Measurements from ENCODE around the gene SCAMP1.

Gene SCAMP1

GRCh38 chr5:78341440-78341839, 19.0 kb upstream of the SCAMP1 start:
- TF ChIP-seq GATA3 (IDR thresholded peaks at IDR 0.05; ENCODE audit: low read depth, low read length): no peak
- no peak for TF ChIP-seq GATA2 (IDR thresholded peaks at IDR 0.05; ENCODE audit: low read depth, low read length)

DNA sequence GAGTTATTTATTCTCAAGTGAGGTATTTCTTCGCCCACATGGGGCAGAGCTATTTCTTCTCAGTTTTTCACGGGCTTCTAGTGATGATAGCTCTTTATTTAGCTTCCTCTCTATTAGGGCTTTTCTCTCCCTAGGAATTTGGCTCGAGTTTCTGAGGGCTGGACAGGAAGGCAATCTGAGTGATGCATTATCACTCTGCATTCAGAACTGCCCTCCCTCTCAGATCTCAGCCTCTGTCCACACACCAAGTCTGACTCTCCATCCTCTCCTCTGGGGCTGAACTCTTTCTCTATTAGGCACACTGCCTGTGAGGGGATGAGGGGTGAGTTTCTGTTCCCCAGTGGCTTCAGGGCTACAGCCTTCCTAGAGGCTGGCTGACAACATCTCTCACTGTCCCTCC, 14.9 kb upstream of the SCAMP1 start:
- TF ChIP-seq GATA2 (IDR thresholded peaks at IDR 0.05; ENCODE audit: low read depth, low read length) (no peak), GATA3 (IDR thresholded peaks at IDR 0.05; ENCODE audit: low read depth, low read length) (no peak)

DNA sequence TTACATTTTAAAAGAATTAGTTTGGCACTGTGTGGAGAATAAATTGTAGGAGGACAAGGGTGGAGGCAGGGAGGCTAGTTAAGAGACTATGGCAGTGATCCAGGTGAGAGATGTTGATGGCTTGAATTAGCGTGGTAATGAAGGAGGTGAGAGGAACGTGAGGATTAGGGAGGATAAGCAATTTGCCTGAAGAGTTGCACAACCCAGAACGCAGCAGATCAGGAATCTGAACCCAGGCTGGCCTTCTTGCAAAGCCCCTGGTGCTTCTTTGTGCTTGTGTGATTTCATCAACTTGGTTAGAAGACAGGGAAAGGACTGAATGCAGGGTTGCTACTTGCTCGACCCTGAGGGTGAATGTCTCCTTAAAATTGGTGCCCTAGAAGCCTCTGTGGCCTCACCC, 6.9 kb upstream of the SCAMP1 start:
- TF ChIP-seq GATA2 (IDR thresholded peaks at IDR 0.05; ENCODE audit: low read depth, low read length) (no peak), GATA3 (IDR thresholded peaks at IDR 0.05; ENCODE audit: low read depth, low read length) (no peak)

GRCh38 chr5:78354066-78354670, 6.2 kb upstream of the SCAMP1 start:
- TF ChIP-seq GATA3 (IDR thresholded peaks at IDR 0.05; ENCODE audit: low read depth, low read length) (no peak), GATA2 (IDR thresholded peaks at IDR 0.05; ENCODE audit: low read depth, low read length) (no peak)

- no peak for TF ChIP-seq GATA2 (IDR thresholded peaks at IDR 0.05; ENCODE audit: low read depth, low read length)
- no peak for TF ChIP-seq GATA3 (IDR thresholded peaks at IDR 0.05; ENCODE audit: low read depth, low read length)
Measured at GRCh38 chr5:78355561-78355960, 4.9 kb upstream of the SCAMP1 start.

DNA sequence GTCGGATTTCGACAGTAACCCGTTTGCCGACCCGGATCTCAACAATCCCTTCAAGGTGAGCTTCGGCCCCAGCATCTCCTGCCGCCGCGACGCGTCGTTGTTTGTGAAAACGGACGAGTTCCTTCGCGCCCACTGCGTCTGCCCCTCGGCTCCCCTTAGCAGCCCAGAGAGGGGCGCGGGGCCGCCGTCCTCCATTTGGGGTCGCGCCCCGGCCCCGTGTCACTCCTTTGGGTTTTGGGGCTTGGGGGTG, 182 bp downstream of the SCAMP1 start:
- TF ChIP-seq GATA2 (IDR thresholded peaks at IDR 0.05; ENCODE audit: low read depth, low read length): no peak
- no peak for TF ChIP-seq GATA3 (IDR thresholded peaks at IDR 0.05; ENCODE audit: low read depth, low read length)

GRCh38 chr5:78360924-78361630, 660 bp downstream of the SCAMP1 start:
- TF ChIP-seq GATA2 (IDR thresholded peaks at IDR 0.05; ENCODE audit: low read depth, low read length) (0 out of 2 replicates have a peak, but pooled peaks have one; percentile 8), GATA3 (IDR thresholded peaks at IDR 0.05; ENCODE audit: low read depth, low read length) (no peak)

GRCh38 chr5:78361631-78361993, 1.2 kb downstream of the SCAMP1 start:
- TF ChIP-seq GATA3 (IDR thresholded peaks at IDR 0.05; ENCODE audit: low read depth, low read length): no peak
- TF ChIP-seq GATA2 (IDR thresholded peaks at IDR 0.05; ENCODE audit: low read depth, low read length): no peak

- no peak for TF ChIP-seq GATA3 (IDR thresholded peaks at IDR 0.05; ENCODE audit: low read depth, low read length)
- TF ChIP-seq GATA2 (IDR thresholded peaks at IDR 0.05; ENCODE audit: low read depth, low read length): no peak
Measured at GRCh38 chr5:78362220-78362619, 1.8 kb downstream of the SCAMP1 start.

GRCh38 chr5:78364005-78364404, 3.6 kb downstream of the SCAMP1 start:
- no peak for TF ChIP-seq GATA2 (IDR thresholded peaks at IDR 0.05; ENCODE audit: low read depth, low read length)
- TF ChIP-seq GATA3 (IDR thresholded peaks at IDR 0.05; ENCODE audit: low read depth, low read length): no peak

- TF ChIP-seq GATA2 (IDR thresholded peaks at IDR 0.05; ENCODE audit: low read depth, low read length): no peak
- TF ChIP-seq GATA3 (IDR thresholded peaks at IDR 0.05; ENCODE audit: low read depth, low read length): no peak
Measured at GRCh38 chr5:78367318-78367991, 7.0 kb downstream of the SCAMP1 start.

DNA sequence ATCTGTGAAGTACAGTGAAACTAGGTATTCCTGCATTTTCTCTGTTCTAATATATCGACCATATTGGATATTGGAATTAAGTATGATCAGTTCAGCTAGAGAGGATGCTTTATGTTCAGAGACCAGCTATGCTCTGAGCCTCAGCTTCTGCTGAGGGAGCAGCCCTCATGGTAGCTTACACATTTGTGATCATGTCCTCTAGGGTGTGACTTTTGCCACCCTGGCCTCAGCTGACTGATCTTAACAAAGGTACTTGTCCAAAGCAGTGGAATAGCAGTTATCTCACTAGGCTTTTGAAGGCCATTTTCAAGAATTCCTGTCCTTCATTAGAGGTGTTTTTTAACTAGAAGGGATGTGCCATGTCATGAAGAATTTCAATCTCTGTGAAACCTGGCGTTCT, 9.3 kb downstream of the SCAMP1 start:
- TF ChIP-seq GATA3 (IDR thresholded peaks at IDR 0.05; ENCODE audit: low read depth, low read length) (no peak), GATA2 (IDR thresholded peaks at IDR 0.05; ENCODE audit: low read depth, low read length) (no peak)

DNA sequence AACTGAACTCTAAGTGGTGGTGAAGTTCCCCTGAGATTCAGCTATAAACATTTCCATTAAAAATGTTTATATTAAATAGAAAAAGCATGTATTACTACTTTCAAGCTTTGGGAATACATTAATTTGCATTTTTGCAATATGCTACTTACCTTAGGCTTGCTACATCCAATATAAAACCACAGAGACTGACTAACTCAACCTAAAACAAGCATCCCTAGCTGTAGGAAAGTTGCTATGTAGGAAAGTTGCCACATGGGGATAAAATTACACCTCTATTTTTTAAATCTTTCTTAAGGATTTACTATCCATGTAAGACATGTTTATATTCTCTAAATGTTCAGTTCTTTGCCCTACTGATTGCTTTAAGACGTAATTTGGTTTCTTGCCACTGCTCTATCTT, 12.8 kb downstream of the SCAMP1 start:
- TF ChIP-seq GATA3 (IDR thresholded peaks at IDR 0.05; ENCODE audit: low read depth, low read length) (no peak), GATA2 (IDR thresholded peaks at IDR 0.05; ENCODE audit: low read depth, low read length) (no peak)

GRCh38 chr5:78376315-78376714, 15.9 kb downstream of the SCAMP1 start:
- TF ChIP-seq GATA2 (IDR thresholded peaks at IDR 0.05; ENCODE audit: low read depth, low read length) (no peak), GATA3 (IDR thresholded peaks at IDR 0.05; ENCODE audit: low read depth, low read length) (no peak)

GRCh38 chr5:78377056-78377717, 16.8 kb downstream of the SCAMP1 start:
- TF ChIP-seq GATA2 (IDR thresholded peaks at IDR 0.05; ENCODE audit: low read depth, low read length): no peak
- TF ChIP-seq GATA3 (IDR thresholded peaks at IDR 0.05; ENCODE audit: low read depth, low read length): no peak

Data from SH-SY5Y (cell line).